Activated naive CD4-positive, alpha-beta T cell treated with anti-CD3 and anti-CD28 coated beads, Interleukin-2, amount 50 U/mL, for 72 hours (primary cell): ENCODE data around the gene FAM107B. TPM values are rescaled to one million over a fixed set of nuclear protein-coding genes. Genes with fewer than 3 reads are reported as not detected.

Source experiments
- total RNA-seq, 2 donors: library from RNA; stranded (reverse); gene quantifications; one replicate each; pipeline ENCODE4 v1.2.3, GENCODE V29; 2022

FAM107B gene
- total RNA-seq, 2 donors from 2014 or later, result 108 to 188 TPM

Other genes with a start within 250 kb of the FAM107B start
- 1 to 10 TPM; 1.0 to 3.8 TPM for gene CDNF, start 63.1 kb upstream of the FAM107B start, total RNA-seq
- 10 to 100 TPM; 30.1 to 53.2 TPM for gene HSPA14, start 63.4 kb upstream of the FAM107B start, total RNA-seq
- gene MSANTD7, start 63.4 kb upstream of the FAM107B start, total RNA-seq, result 10 to 100 TPM; 25.2 to 28.9 TPM
- gene SUV39H2, start 104.0 kb upstream of the FAM107B start, total RNA-seq, result 10 to 100 TPM; 34.0 to 35.9 TPM
- 10 to 100 TPM; 20.8 to 20.9 TPM for gene DCLRE1C, start 179.2 kb upstream of the FAM107B start, total RNA-seq
- gene MEIG1, start 184.5 kb upstream of the FAM107B start, total RNA-seq, result under 1 TPM; 0.56 to 0.59 TPM